ENCODE results near the gene MGLL.

The MGLL gene

DNA sequence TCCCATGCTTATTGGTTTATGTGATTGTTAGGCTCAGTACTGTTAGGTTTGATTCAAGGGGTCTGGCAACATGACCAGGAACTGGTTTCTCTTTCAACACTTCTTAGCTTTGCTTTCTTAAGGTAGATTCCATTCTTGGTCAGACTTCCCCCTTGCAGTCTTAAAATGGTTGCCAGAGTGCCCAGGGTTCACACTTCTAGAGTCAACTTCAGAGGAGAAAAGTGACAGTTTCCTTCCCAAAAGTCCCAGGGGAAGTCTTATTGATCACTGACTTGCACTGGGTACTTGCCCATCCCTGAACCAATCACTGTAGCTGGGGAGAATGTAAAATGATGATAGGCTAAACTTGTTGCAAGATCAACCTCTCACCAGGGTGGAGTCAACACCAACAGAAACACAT, 14.1 kb downstream of the MGLL start:
- Histone ChIP-seq H3K9ac (ENCODE audit: low read depth, low read length) (no peak overlapping the region), H3K27ac (ENCODE audit: low read length) (no peak overlapping the region), H2AFZ (ENCODE audit: low read depth, low read length) (no peak overlapping the region), H4K20me1 (ENCODE audit: insufficient read depth, low read length) (no peaks in the 10 kb centered on the region), H3K27me3 (ENCODE audit: insufficient read depth, low read length, poor library complexity) (peaks cover 5% of the 10 kb centered on the region), H3K36me3 (ENCODE audit: insufficient read depth, low read length) (no peaks in the 10 kb centered on the region), H3K9me3 (ENCODE audit: insufficient read depth, low read length, severe bottlenecking) (no peaks in the 10 kb centered on the region), H3K4me2 (ENCODE audit: insufficient read depth, low read length) (no peak overlapping the region), H3K4me3 (ENCODE audit: low read depth in 1 of 2, low read length in 2 of 2) (no peak overlapping the region), H3K4me1 (ENCODE audit: insufficient read depth, low read length) (no peaks in the 10 kb centered on the region), H3K79me2 (ENCODE audit: insufficient read depth, low read length) (no peaks in the 10 kb centered on the region)
- TF ChIP-seq, protein P1, sequence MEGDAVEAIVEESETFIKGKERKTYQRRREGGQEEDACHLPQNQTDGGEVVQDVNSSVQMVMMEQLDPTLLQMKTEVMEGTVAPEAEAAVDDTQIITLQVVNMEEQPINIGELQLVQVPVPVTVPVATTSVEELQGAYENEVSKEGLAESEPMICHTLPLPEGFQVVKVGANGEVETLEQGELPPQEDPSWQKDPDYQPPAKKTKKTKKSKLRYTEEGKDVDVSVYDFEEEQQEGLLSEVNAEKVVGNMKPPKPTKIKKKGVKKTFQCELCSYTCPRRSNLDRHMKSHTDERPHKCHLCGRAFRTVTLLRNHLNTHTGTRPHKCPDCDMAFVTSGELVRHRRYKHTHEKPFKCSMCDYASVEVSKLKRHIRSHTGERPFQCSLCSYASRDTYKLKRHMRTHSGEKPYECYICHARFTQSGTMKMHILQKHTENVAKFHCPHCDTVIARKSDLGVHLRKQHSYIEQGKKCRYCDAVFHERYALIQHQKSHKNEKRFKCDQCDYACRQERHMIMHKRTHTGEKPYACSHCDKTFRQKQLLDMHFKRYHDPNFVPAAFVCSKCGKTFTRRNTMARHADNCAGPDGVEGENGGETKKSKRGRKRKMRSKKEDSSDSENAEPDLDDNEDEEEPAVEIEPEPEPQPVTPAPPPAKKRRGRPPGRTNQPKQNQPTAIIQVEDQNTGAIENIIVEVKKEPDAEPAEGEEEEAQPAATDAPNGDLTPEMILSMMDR (IDR thresholded peaks at IDR 0.05; ENCODE audit: borderline replicate concordance, extremely low read depth, low read length, poor library complexity, severe bottlenecking), result no peak
- no peak for TF ChIP-seq EZH2 (IDR thresholded peaks at IDR 0.05; ENCODE audit: borderline replicate concordance, low read depth, low read length, severe bottlenecking)
- ATAC-seq (ENCODE audit: insufficient read depth, low read depth), result no peak
- DNase-seq, result no peak

DNA sequence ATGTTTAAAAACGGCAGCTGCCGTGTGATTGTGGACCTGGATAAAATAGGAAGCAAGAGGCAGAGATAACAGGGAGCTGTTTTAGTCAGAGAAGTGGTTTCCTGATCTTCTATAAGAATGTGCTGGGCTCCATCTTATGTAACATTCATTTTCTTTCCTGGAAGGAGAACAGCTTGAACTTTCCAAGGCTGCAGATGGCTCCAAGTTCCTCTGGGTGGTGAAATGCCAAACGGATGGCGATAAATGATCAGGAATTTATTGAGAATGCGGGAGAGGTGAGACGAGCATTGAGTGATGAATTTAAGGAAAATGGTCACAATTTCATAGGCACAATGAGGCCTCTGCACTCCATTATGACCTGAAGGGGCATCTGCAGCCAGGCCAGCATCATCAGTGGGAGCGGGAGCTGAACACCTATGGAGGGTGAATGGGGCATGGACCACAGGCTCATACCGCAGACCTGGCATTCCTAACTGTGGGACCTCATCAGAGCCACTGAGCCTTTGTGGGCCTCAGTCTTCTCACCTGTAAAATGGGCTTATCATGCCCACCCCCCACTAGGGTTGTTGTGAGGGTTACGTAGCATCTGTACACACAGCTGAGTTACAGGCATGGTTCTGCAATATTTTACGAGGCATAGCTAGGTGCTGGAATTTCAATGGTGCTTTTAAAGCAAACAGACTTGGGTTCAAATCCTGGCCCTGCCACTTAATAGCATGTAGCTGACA, 17.1 kb downstream of the MGLL start:
- Histone ChIP-seq H3K27ac (ENCODE audit: low read length) (no peak overlapping the region), H2AFZ (ENCODE audit: low read depth, low read length) (no peak overlapping the region), H3K27me3 (ENCODE audit: insufficient read depth, low read length, poor library complexity) (no peaks in the 10 kb centered on the region), H3K9me3 (ENCODE audit: insufficient read depth, low read length, severe bottlenecking) (no peaks in the 10 kb centered on the region), H3K79me2 (ENCODE audit: insufficient read depth, low read length) (no peaks in the 10 kb centered on the region), H3K9ac (ENCODE audit: low read depth, low read length) (no peak overlapping the region), H3K4me1 (ENCODE audit: insufficient read depth, low read length) (no peaks in the 10 kb centered on the region), H3K4me3 (ENCODE audit: low read depth in 1 of 2, low read length in 2 of 2) (no peak overlapping the region), H3K36me3 (ENCODE audit: insufficient read depth, low read length) (no peaks in the 10 kb centered on the region), H3K4me2 (ENCODE audit: insufficient read depth, low read length) (no peak overlapping the region), H4K20me1 (ENCODE audit: insufficient read depth, low read length) (no peaks in the 10 kb centered on the region)
- no peak for DNase-seq
- TF ChIP-seq EZH2 (IDR thresholded peaks at IDR 0.05; ENCODE audit: borderline replicate concordance, low read depth, low read length, severe bottlenecking), result no peak
- TF ChIP-seq, protein P1 (IDR thresholded peaks at IDR 0.05; ENCODE audit: borderline replicate concordance, extremely low read depth, low read length, poor library complexity, severe bottlenecking), result no peak
- no peak for ATAC-seq (ENCODE audit: insufficient read depth, low read depth)

DNA sequence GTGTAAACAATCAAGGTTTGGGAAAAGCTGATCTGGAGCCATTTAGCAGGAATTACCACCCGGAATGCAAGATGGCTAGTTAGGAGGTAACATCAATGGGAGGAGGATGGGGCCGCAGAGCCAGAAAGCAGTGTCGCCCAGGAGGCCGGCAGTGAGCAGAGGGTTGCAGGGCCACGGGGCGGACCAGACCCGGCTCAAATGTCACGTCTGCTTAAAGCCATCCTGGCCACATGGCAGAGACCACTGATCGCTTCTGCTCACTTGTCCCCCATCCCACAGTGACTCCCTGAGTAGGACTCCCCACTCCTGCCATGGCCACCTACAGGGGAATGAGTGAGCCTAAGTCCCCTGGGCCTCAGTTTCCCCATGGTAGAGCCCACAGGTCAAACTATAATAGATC, 18.2 kb downstream of the MGLL start:
- Histone ChIP-seq H3K9me3 (ENCODE audit: insufficient read depth, low read length, severe bottlenecking) (no peaks in the 10 kb centered on the region), H3K36me3 (ENCODE audit: insufficient read depth, low read length) (no peaks in the 10 kb centered on the region), H4K20me1 (ENCODE audit: insufficient read depth, low read length) (no peaks in the 10 kb centered on the region), H2AFZ (ENCODE audit: low read depth, low read length) (no peak overlapping the region), H3K4me1 (ENCODE audit: insufficient read depth, low read length) (no peaks in the 10 kb centered on the region), H3K79me2 (ENCODE audit: insufficient read depth, low read length) (no peaks in the 10 kb centered on the region), H3K4me2 (ENCODE audit: insufficient read depth, low read length) (no peak overlapping the region), H3K27me3 (ENCODE audit: insufficient read depth, low read length, poor library complexity) (no peaks in the 10 kb centered on the region), H3K9ac (ENCODE audit: low read depth, low read length) (no peak overlapping the region), H3K27ac (ENCODE audit: low read length) (no peak overlapping the region), H3K4me3 (ENCODE audit: low read depth in 1 of 2, low read length in 2 of 2) (no peak overlapping the region)
- ATAC-seq (ENCODE audit: insufficient read depth, low read depth) (no peak), DNase-seq (no peak)
- TF ChIP-seq EZH2 (IDR thresholded peaks at IDR 0.05; ENCODE audit: borderline replicate concordance, low read depth, low read length, severe bottlenecking), result no peak
- TF ChIP-seq, protein P1 (IDR thresholded peaks at IDR 0.05; ENCODE audit: borderline replicate concordance, extremely low read depth, low read length, poor library complexity, severe bottlenecking), result no peak
